ENCODE measurements around the gene ARMH2. TPM values are rescaled to one million over a fixed set of nuclear protein-coding genes. Genes with fewer than 3 reads are reported as not detected.
A peak's percentile ranks its signal among the peaks of the same experiment; 100 is the strongest.

The ARMH2 gene
- polyA plus RNA-seq, 3 donors, result 0.34 to 0.71 TPM; not detected in 1

DNA sequence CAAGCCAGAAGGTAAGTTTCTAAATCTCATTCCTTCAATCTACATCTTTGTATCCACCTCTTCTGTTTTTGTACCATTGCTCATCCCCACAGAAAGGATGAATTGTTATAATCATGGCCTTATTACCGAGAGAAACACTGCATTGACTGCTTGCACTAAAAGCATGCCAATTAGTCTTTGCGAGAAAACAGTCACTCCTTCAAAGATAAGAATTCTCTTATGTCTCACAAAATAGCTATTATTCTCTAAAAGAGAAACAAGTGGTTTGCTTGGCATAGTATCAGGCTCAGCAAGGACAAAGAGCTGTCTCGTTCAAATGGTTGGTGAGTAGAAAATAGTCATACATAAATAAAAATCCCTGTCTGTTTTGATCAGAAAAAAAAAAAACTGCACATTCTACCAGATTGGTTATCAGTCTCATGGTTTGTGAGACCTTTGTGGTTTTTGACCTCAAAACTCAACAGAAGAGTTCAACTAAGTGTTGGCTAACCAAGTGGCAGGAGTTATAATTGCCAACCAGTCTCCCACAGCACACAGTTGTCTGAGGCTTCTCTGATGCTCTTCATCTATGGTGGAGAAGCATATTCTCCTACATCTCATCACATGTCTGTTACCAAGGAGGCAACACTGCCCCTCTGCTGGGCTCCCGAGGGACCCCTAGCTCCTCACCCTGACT lies 35.1 kb upstream of the ARMH2 start:
- H3K9me3 ChIP-seq (replicated peaks in 1 of 2; ENCODE audit: control insufficient read depth in 1 of 2, insufficient read depth in 1 of 2, low read length in 2 of 2), result no peaks in the 10 kb centered on the region
- no peak overlapping the region for H3K4me2 ChIP-seq (replicated peaks; ENCODE audit: extremely low read depth, low read length, poor library complexity, severe bottlenecking)
- H4K20me1 ChIP-seq (ENCODE audit: insufficient read depth, low read length), result peaks cover 100% of the 10 kb centered on the region
- H3K27ac ChIP-seq (ENCODE audit: low read depth in 1 of 2, low read length in 2 of 2), result peak overlapping the region in 1 of 2 donors; percentile 9
- no CpG with 5 or more reads among the region's 4 CpGs for WGBS (ENCODE audit: insufficient coverage)
- TF ChIP-seq CTCF (IDR thresholded peaks at IDR 0.05), result no peak
- Mint-ChIP-seq H3K27ac (peak overlapping the region in 4 of 7 donors; percentile 18 to 63 (median 46)), H3K27me3 (ENCODE audit: low read depth in 3 of 3) (no peaks in the 10 kb centered on the region), H3K36me3 (peaks cover 85 to 96% of the 10 kb centered on the region in 2 donors), H3K9me3 (no peaks in the 10 kb centered on the region), H3K4me3 (no peak overlapping the region), H3K4me1 (no peaks in the 10 kb centered on the region)
- H3K27me3 ChIP-seq (ENCODE audit: control insufficient read depth in 2 of 2, insufficient read depth in 2 of 2, low read length in 2 of 2), result no peaks in the 10 kb centered on the region
- no peaks in the 10 kb centered on the region for H3K79me2 ChIP-seq (ENCODE audit: insufficient read depth, low read length)
- no peak overlapping the region for H3K4me3 ChIP-seq (replicated peaks in 1 of 3; ENCODE audit: low read depth in 2 of 3, low read length in 3 of 3)
- no peak for DNase-seq
- no peaks in the 10 kb centered on the region for H3K4me1 ChIP-seq (ENCODE audit: control insufficient read depth in 1 of 2, insufficient read depth in 2 of 2, low read length in 2 of 2)
- intact Hi-C loops (cut with micrococcal nuclease), result no loop called here
- H3K36me3 ChIP-seq (replicated peaks in 1 of 2; ENCODE audit: control insufficient read depth in 1 of 2, insufficient read depth in 2 of 2, low read length in 2 of 2), result peaks cover 89 to 100% of the 10 kb centered on the region in 2 donors
- no peak overlapping the region for H2AFZ ChIP-seq (ENCODE audit: insufficient read depth, low read depth, low read length, poor library complexity, severe bottlenecking)
- H3K9ac ChIP-seq (ENCODE audit: insufficient read depth, low read length, poor library complexity, severe bottlenecking), result no peak overlapping the region

- peaks cover 99% of the 10 kb centered on the region for H4K20me1 ChIP-seq (ENCODE audit: insufficient read depth, low read length)
- no peak overlapping the region for H3K4me3 ChIP-seq (replicated peaks in 1 of 3; ENCODE audit: low read depth in 2 of 3, low read length in 3 of 3)
- no peaks in the 10 kb centered on the region for H3K79me2 ChIP-seq (ENCODE audit: insufficient read depth, low read length)
- H3K9me3 ChIP-seq (replicated peaks in 1 of 2; ENCODE audit: control insufficient read depth in 1 of 2, insufficient read depth in 1 of 2, low read length in 2 of 2), result no peaks in the 10 kb centered on the region
- H3K27ac Mint-ChIP-seq, result no peak overlapping the region
- intact Hi-C loops (cut with micrococcal nuclease), result no loop called here
- no peak overlapping the region for H2AFZ ChIP-seq (ENCODE audit: insufficient read depth, low read depth, low read length, poor library complexity, severe bottlenecking)
- no peak for DNase-seq
- no peak for TF ChIP-seq CTCF (IDR thresholded peaks at IDR 0.05)
- peaks cover 0 to 2% (median 0%) of the 10 kb centered on the region in 3 donors for H3K27me3 Mint-ChIP-seq (ENCODE audit: low read depth in 3 of 3)
- H3K4me1 ChIP-seq (ENCODE audit: control insufficient read depth in 1 of 2, insufficient read depth in 2 of 2, low read length in 2 of 2), result no peaks in the 10 kb centered on the region
- H3K36me3 Mint-ChIP-seq, result peaks cover 87 to 96% of the 10 kb centered on the region in 2 donors
- H3K4me3 Mint-ChIP-seq, result no peak overlapping the region
- H3K9ac ChIP-seq (ENCODE audit: insufficient read depth, low read length, poor library complexity, severe bottlenecking), result no peak overlapping the region
- H3K4me2 ChIP-seq (replicated peaks; ENCODE audit: extremely low read depth, low read length, poor library complexity, severe bottlenecking), result no peak overlapping the region
- WGBS (ENCODE audit: insufficient coverage), result no CpG with 5 or more reads among the region's 1 CpG
- peaks cover 90 to 100% of the 10 kb centered on the region in 2 donors for H3K36me3 ChIP-seq (replicated peaks in 1 of 2; ENCODE audit: control insufficient read depth in 1 of 2, insufficient read depth in 2 of 2, low read length in 2 of 2)
- no peaks in the 10 kb centered on the region for H3K27me3 ChIP-seq (ENCODE audit: control insufficient read depth in 2 of 2, insufficient read depth in 2 of 2, low read length in 2 of 2)
- H3K4me1 Mint-ChIP-seq, result no peaks in the 10 kb centered on the region
- no peak overlapping the region for H3K27ac ChIP-seq (ENCODE audit: low read depth in 1 of 2, low read length in 2 of 2)
- no peaks in the 10 kb centered on the region for H3K9me3 Mint-ChIP-seq
These were observed 34.1 kb upstream of the ARMH2 start for GRCh38 chr6:24832794-24833193.

Measured in CD14-positive monocyte (primary cell).